Hepatocyte (in vitro differentiated cells): ENCODE measurements around the gene DHX9. TPM values are rescaled to one million over a fixed set of nuclear protein-coding genes. Genes with fewer than 3 reads are reported as not detected.

Experiments used
- DNase-seq: peaks from one replicate; pipeline ENCODE4 v3.0.0-alpha.2; 2016; ENCODE audit warnings: low spot score
- H2AFZ ChIP-seq: fragments of 200-600 bp; sonication (generic); 2 replicates; pipeline ENCODE4 v1.6.0; 2016; ENCODE audit warnings: antibody characterized with exemption, mild to moderate bottlenecking
- H3K27ac ChIP-seq: fragments of 200-600 bp; sonication (generic); 2 replicates; pipeline ENCODE4 v1.5.1; 2016; ENCODE audit warnings: mild to moderate bottlenecking
- H3K27me3 ChIP-seq: fragments of 200-600 bp; sonication (generic); 2 replicates; pipeline ENCODE4 v1.6.1; 2016
- H3K36me3 ChIP-seq: fragments of 200-600 bp; sonication (generic); replicated peaks from 2 replicates; pipeline ENCODE4 v1.5.1; 2016; ENCODE audit warnings: low read depth; ENCODE audit not compliant: insufficient read depth
- H3K4me1 ChIP-seq: fragments of 200-600 bp; sonication (generic); 2 replicates; pipeline ENCODE4 v1.5.1; 2016; ENCODE audit warnings: mild to moderate bottlenecking, moderate library complexity; ENCODE audit not compliant: insufficient read depth
- H3K4me2 ChIP-seq: fragments of 200-600 bp; sonication (generic); 2 replicates; pipeline ENCODE4 v1.6.0; 2016
- H3K4me3 ChIP-seq: fragments of 200-600 bp; sonication (generic); 2 replicates; pipeline ENCODE4 v1.5.1; 2016; ENCODE audit warnings: mild to moderate bottlenecking
- H3K79me2 ChIP-seq: fragments of 200-600 bp; sonication (generic); 2 replicates; pipeline ENCODE4 v1.6.0; 2017; ENCODE audit warnings: mild to moderate bottlenecking
- H3K9me2 ChIP-seq: fragments of 200-600 bp; sonication (generic); replicated peaks from 2 replicates; pipeline ENCODE4 v1.6.0; 2017; ENCODE audit warnings: mild to moderate bottlenecking; ENCODE audit not compliant: insufficient read depth
- H3K9me3 ChIP-seq: fragments of 200-600 bp; sonication (generic); 2 replicates; pipeline ENCODE4 v1.5.1; 2016; ENCODE audit warnings: low read depth, mild to moderate bottlenecking
- H4K20me1 ChIP-seq: fragments of 200-600 bp; sonication (generic); 2 replicates; pipeline ENCODE4 v1.6.0; 2016; ENCODE audit warnings: mild to moderate bottlenecking; ENCODE audit not compliant: insufficient read depth, poor library complexity, severe bottlenecking
- CTCF ChIP-seq: fragments of 200-600 bp; sonication (generic); IDR thresholded peaks from 2 replicates; pipeline ENCODE4 v1.5.1; 2016; ENCODE audit warnings: antibody characterized with exemption, mild to moderate bottlenecking; ENCODE audit not compliant: poor library complexity
- EZH2 ChIP-seq: fragments of 200-600 bp; sonication (generic); IDR thresholded peaks from 2 replicates; pipeline ENCODE4 v1.6.1; 2016; ENCODE audit warnings: antibody characterized with exemption, mild to moderate bottlenecking, borderline replicate concordance
- EZH2phosphoT487 ChIP-seq: fragments of 200-600 bp; sonication (generic); IDR thresholded peaks from one replicate; pipeline ENCODE4 v1.6.1; 2018; ENCODE audit warnings: antibody characterized with exemption, mild to moderate bottlenecking, low read depth, moderate library complexity; ENCODE audit not compliant: unreplicated experiment, severe bottlenecking
- WGBS: methylation state at CpG from one replicate; pipeline ENCODE4 v1.1.6; 2016; ENCODE audit warnings: low lambda C conversion rate; ENCODE audit errors: missing lambda C conversion rate; 5-methylcytosine and 5-hydroxymethylcytosine counted together
- polyA plus RNA-seq: library from polyadenylated mRNA; unstranded; fragments of >200 nt; fragmentation: Nextera tagmentation; extraction: Ambion mirVana; gene quantifications from 2 replicates; pipeline ENCODE4 v1.2.1, GENCODE V29; 2016
- total RNA-seq: library from RNA; depleted of rRNA; stranded (reverse); fragments of >200 nt; gene quantifications from 2 replicates; pipeline ENCODE4 v1.2.3, GENCODE V29; 2014

The DHX9 gene
- total and polyA plus RNA-seq, 2 experiments from 2014 or later = 70.7 to 114 TPM

- Histone ChIP-seq H3K4me2 (no peak overlapping the region), H3K27ac (no peak overlapping the region), H3K9me2 (no peaks in the 10 kb centered on the region), H3K27me3 (no peaks in the 10 kb centered on the region), H3K36me3 (no peaks in the 10 kb centered on the region), H3K4me3 (no peak overlapping the region), H2AFZ (no peak overlapping the region), H3K9me3 (no peaks in the 10 kb centered on the region), H3K4me1 (no peaks in the 10 kb centered on the region), H3K79me2 (no peaks in the 10 kb centered on the region), H4K20me1 (no peaks in the 10 kb centered on the region)
- no peak for DNase-seq
- WGBS = 65% methylated on average over 3 of the region's 3 CpGs
- TF ChIP-seq EZH2 = no peak
Observed at GRCh38 chr1:182809414-182809957, 29.7 kb upstream of the DHX9 start.

DNA sequence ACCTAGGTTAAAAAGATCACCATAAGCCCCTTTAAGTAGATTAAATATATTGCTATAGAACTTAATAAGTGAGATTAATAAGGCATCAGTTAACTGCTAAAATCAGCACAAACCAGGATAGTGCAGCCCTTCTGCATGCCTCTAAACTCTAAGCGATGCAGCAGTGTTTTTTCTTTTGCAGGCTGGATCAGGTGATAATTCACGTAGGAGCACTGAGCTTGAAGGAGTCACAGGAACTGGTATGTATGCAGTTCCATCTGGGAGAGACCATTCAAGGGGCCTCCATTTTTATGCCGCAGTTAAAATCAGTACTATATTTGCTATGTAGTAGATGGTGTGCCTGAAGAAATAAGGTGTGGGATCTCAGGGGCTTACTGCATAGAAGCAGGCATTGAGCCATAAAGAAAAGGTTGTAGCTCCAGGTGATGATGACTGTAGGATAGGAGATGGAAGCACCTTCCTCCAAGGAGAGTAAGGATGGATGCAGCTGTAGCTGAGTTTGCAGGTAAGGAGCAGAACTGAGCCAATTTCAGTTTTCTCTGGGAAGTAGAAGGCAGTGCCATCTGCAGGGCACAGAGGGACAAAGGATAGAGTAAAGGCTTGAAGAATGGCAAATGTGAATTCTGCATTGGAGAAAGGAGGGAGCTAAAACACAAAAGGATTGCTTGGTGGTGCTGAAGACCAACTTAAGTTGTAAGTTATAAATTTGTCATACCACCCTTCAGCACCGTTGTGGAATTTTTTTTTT lies 27.0 kb upstream of the DHX9 start:
- Histone ChIP-seq H3K4me3 (no peak overlapping the region), H3K4me1 (no peaks in the 10 kb centered on the region), H3K27me3 (no peaks in the 10 kb centered on the region), H3K9me3 (no peaks in the 10 kb centered on the region), H3K27ac (no peak overlapping the region), H3K9me2 (no peaks in the 10 kb centered on the region), H4K20me1 (no peaks in the 10 kb centered on the region), H2AFZ (no peak overlapping the region), H3K79me2 (no peaks in the 10 kb centered on the region), H3K36me3 (no peaks in the 10 kb centered on the region), H3K4me2 (no peak overlapping the region)
- TF ChIP-seq CTCF (no peak), EZH2phosphoT487 (no peak), EZH2 (no peak)
- WGBS = 91% methylated on average over 4 of the region's 4 CpGs
- no peak for DNase-seq

DNA sequence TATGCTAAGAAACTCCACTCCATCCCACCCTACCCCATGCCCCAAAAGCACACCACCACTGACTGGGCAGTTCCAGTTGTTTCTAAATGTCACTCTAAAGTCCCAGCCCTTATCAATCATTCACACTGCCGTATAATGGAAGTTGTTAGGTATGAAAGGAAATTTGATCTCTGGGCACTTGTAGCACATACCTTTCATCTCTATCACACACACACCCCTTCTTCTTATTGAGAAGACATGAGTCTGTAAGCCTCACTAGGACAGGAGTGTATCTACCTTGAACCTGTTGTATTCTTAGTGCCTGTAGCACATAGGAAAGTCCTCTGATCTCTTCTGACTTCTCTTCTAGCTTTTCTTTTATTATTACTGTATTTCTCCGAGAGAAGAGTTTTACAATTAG lies 22.3 kb upstream of the DHX9 start:
- Histone ChIP-seq H3K79me2 (no peaks in the 10 kb centered on the region), H3K4me2 (no peak overlapping the region), H3K27me3 (no peaks in the 10 kb centered on the region), H3K9me2 (no peaks in the 10 kb centered on the region), H3K27ac (no peak overlapping the region), H3K4me1 (no peaks in the 10 kb centered on the region), H3K36me3 (no peaks in the 10 kb centered on the region), H3K4me3 (no peak overlapping the region), H2AFZ (no peak overlapping the region), H3K9me3 (no peaks in the 10 kb centered on the region), H4K20me1 (no peaks in the 10 kb centered on the region)
- 80% methylated on average over 2 of the region's 2 CpGs for WGBS
- no peak for DNase-seq
- no peak for TF ChIP-seq EZH2
- TF ChIP-seq EZH2phosphoT487 = no peak
- no peak for TF ChIP-seq CTCF

GRCh38 chr1:182817802-182818201 lies 21.3 kb upstream of the DHX9 start:
- Histone ChIP-seq H4K20me1 (no peaks in the 10 kb centered on the region), H3K4me3 (no peak overlapping the region), H3K79me2 (no peaks in the 10 kb centered on the region), H3K4me1 (no peaks in the 10 kb centered on the region), H3K27me3 (no peaks in the 10 kb centered on the region), H2AFZ (no peak overlapping the region), H3K36me3 (no peaks in the 10 kb centered on the region), H3K4me2 (no peak overlapping the region), H3K9me2 (no peaks in the 10 kb centered on the region), H3K27ac (no peak overlapping the region), H3K9me3 (no peaks in the 10 kb centered on the region)
- DNase-seq = no peak
- TF ChIP-seq CTCF (no peak), EZH2phosphoT487 (no peak), EZH2 (no peak)
- WGBS = 87% methylated on average over 3 of the region's 3 CpGs
